Effector CD8-positive, alpha-beta T cell (primary cell): ENCODE measurements around the gene QRSL1.
"Not testable (repeated sequence)": the region's sequence is repeated elsewhere in the genome, so short reads cannot be mapped to it uniquely, and the experiment has no call there.

Experiments used
- DNase-seq: peaks from one replicate; lab custom pipeline; 2025; lab: John Stamatoyannopoulos, UW

Gene QRSL1

DNA sequence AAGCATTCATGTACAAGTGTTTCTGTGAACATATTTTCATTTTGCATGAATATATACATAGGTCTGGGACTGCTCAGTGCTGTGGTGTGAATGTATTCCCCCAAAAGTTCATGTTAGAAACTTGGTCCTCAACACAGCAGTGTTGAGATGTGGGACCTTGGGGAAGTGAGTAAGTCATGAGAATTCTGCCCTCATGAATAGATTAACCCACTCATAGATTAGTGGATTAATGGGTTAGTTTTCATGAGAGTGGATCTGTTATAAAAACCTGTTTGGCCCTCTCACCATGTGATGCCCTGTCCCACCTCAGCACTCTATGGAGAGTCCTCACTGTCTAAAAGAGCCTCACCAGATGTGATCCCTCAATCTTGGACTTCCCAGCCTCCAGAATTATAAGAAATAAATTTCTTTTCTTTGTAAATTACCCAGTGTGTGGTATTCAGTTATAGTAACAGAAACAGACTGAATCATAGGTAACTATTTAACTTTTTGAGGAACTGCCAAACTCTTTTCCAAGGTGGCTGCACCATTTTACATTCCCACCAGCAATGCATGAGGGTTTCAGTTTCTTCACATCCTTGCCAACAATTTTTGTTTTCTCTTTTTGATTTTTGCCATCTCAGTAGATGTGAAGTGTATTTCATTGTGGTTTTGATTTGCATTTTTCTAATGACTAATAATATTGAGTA, 45.3 kb downstream of the QRSL1 start:
- DNase-seq: no peak

DNA sequence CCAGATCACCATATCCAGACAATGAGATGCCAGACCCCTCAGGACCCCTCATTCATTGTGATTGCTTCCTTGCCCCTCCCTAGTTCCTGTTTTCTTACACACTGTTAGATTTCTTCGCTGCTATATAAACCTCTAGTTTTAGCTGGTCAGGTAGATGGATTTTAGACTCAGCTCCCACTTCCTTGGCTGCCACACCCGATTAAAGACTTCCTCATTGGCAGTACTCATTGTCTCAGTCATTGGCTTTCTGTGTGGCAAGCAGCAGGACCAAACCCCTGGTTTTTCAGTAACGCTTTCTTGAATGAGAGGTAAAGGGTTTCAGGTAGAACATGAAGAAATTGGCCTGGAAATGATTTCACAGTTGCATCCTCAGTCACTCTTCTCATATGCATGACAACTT, 47.9 kb downstream of the QRSL1 start:
- DNase-seq: no peak

DNA sequence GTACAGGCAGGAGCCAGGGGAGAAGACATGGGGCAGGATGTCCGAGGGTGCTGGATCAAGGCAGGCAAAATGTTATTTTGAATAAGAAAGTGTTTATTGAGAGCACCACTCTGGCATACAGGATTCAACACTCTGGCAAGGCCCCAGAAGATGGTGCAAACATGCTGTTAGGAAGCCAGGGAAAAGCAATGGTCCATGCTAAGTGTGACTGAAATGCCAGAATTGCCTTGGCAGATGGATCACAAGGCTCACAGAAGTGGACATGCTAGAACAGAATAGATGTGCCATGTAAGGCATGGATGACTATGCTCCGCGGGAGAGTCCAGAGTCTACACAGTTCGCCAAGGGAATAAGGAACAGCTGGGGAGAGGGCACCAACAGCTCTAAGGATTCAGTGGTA, 54.6 kb downstream of the QRSL1 start:
- no peak for DNase-seq

- DNase-seq: no peak
Measured at GRCh38 chr6:106685833-106686232, 56.5 kb downstream of the QRSL1 start.

GRCh38 chr6:106688177-106688951, 59.0 kb downstream of the QRSL1 start:
- DNase-seq: no peak

- no peak for DNase-seq
Measured at GRCh38 chr6:106692112-106692818, 62.9 kb downstream of the QRSL1 start.

GRCh38 chr6:106692819-106693208, 63.4 kb downstream of the QRSL1 start:
- no peak for DNase-seq

- DNase-seq: no peak
Measured at GRCh38 chr6:106693418-106693817, 64.0 kb downstream of the QRSL1 start.

DNA sequence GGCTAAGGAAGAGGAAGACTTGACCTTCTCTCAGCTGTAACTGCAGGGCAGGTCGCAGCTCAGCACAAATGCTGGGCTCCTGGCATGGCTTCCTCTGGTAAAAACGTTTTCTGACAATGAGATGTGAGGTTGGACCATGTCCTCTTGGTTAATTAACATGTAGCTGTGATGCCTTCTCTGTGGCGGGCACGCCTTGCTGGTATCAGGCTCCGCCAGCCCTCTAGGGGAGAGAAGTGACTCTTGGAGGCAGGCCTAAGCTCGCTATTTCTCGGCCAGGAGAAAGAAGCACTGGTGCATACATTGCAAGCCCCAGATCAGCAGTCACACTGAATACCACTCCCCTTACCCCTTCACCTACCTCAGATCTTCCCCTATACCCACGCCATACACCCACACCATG, 65.0 kb downstream of the QRSL1 start:
- DNase-seq: no peak

DNA sequence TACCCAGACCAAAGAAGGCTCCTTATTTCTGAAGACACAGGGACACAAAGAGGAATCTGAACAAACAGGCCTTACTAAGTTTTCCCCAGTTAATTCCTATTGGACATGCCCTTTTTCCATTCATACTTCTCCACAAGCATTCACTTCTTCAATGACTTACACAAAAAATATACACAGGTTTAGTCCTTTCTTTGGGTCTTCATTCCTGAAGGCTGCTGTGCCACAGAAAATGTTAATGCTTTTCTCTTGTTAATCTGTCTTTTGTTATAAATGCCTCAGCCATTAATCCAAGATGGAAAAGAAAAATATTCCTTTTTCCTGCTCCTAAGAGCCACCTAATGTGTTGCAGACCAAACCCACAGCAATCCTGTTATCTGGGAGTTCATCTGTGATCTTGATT, 71.2 kb downstream of the QRSL1 start:
- DNase-seq: no peak

- DNase-seq: not testable (repeated sequence)
Measured at GRCh38 chr6:106701201-106701600, 71.8 kb downstream of the QRSL1 start.

- DNase-seq: no peak
Measured at GRCh38 chr6:106702046-106702445, 72.7 kb downstream of the QRSL1 start.

DNA sequence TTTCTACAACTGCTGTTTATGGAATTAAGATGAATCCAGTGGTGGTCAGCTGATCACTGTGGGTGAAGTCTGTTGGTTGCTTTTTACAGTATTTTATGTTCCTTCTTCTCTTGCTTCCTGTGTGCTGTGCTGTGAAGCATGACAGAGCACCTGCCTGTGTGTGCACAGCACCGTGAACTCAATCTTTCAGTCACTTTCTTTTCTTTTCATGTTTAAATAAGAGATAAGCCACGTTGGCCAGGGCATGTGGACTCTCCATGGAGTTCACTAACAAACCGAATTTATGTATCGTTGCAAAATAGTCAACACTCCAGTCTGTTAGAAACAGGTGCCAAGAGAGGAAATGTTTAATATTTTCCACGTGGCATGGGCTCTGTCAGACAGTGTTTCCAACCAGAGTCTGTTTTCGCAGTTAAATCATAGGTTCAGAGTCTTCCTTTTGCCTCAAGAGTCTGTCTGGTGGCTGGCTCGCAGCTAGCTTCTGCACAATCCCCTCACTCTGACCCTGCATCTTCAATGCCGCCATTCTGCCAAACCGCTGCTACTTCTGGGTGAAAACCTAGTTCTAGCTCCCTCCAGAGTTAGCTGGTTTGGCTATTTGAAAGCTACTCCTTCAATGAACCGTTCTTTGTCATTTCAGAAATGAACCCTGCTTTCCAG, 73.2 kb downstream of the QRSL1 start:
- DNase-seq: no peak

DNA sequence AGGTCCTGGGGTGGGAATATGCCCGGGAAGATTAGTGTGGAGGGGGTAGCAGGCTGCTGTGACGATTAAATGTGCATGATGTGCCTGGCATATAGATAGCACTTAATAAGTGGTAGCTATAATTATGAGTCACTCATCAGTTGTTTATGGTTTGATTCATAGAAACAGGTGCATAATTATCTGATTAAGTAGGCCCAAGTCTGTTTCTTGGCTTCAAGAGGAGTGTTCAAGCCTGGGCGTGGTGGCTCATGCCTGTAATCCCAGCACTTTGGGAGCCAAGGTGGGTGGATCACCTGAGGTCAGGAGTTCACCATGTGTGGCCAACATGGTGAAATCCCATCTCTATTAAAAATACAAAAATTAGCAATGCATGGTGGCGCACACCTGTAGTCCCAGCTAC, 74.9 kb downstream of the QRSL1 start:
- DNase-seq: no peak

DNA sequence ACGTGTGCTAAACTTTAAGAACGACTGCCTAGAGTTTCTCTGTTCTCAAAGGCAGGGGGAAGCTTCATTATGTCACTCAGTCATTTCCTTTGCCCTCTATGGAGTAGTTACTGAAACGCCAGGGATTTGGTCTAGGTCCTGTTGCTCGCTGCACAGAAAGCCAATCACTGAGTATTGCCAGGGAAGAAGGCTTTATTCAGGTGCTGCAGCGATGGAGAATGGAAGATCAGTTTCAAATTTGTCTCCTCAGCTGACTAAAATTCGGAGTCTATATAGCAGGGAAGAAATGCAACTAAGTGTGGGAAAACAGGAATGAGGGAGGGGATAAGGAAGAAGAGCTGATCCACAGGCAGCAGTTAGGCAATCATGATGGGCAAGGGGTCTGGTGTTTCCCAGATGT, 75.8 kb downstream of the QRSL1 start:
- DNase-seq: no peak

DNA sequence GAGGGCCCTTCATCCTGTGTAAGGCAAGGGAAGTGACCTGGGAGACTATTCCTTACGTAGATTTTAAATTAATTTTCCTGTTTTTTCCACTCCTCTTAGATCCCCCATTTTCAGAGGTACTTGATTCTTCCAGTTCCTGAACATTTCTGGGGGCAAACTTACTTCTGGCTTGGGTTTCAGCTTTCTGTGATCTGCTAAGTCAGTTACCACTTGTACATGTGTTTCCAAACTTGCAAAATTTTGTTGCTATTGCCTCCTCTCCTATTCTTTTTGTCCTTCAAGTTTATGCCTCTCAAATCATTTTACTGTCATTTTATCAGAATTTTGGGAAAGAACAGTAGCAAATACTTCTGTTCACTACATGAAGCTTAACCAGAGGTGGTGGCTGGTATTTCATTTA, 81.2 kb downstream of the QRSL1 start:
- DNase-seq: no peak

GRCh38 chr6:106714281-106714680, 84.9 kb downstream of the QRSL1 start:
- DNase-seq: no peak

DNA sequence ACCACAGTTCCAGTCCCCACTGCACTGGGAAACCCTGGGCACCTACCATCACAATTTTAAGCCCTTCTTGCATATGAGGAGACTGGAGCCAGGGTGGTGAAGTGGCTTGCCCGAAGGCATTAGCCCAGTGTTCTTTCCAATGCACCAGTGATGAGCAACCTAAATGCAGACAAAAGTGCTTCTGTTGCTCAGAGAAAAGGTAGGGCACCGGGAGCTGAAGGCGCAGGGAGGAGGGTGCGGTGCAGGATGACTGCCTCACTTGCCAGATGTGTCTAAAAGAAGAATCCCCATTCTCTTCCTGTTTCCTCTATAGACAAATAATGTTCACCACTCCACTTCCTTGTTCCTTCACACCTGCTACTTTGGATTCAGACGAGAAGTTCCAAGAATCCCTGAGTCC, 86.5 kb downstream of the QRSL1 start:
- DNase-seq: no peak

DNA sequence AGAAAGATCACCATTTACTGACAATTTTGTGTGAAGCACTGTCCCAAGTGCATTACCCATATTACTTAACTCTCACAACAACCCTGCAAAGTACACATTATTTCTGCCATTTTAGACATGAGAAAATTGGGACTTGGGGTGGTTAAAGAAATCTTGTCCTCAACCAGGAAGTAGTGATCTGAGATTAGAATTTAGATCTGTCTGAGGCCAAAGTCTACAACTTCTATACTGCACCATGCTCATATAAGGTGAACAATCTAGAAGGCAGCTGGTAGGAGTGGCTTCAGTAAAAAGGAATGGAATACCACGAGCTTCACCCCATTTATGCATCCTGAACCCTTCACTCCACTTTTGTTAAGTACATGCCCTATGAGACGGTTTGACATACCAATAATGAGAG, 87.6 kb downstream of the QRSL1 start:
- DNase-seq: no peak
